ENCODE measurements around the gene B3GALT5.

GRCh38 chr21:39647476-39647875, 34.7 kb downstream of the B3GALT5 start:
- no peak for TF ChIP-seq CTCF (IDR thresholded peaks at IDR 0.05)
- TF ChIP-seq POLR2A (IDR thresholded peaks at IDR 0.05), result no peak
- TF ChIP-seq EP300 (IDR thresholded peaks at IDR 0.05), result no peak
